ENCODE data around the gene SH3RF3. TPM values are rescaled to one million over a fixed set of nuclear protein-coding genes. Genes with fewer than 3 reads are reported as not detected.

SH3RF3 gene
- total and polyA plus RNA-seq, 10 of the 15 experiments (the other 5 are each of a cell fraction or from before 2014, with no cell fraction given), result 0.08 to 8.8 (median 2.3) TPM

GRCh38 chr2:109402180-109402579 is 273.2 kb downstream of the SH3RF3 start:
- POLR2A ChIA-PET, result no interaction called here
- no peak for ATAC-seq
- H2AFZ ChIP-seq (ENCODE audit: control insufficient read depth, low read depth, low read length), result no peak overlapping the region

More at GRCh38 chr2:109402180-109402579, 273.2 kb downstream of the SH3RF3 start:
- Histone ChIP-seq H4K20me1 (ENCODE audit: control insufficient read depth, insufficient read depth) (no peaks in the 10 kb centered on the region), H3K4me1 (ENCODE audit: control insufficient read depth, insufficient read depth, low read length) (no peaks in the 10 kb centered on the region; the same call in none of the 2 replicates), H3K4me2 (ENCODE audit: control insufficient read depth, insufficient read depth) (no peak overlapping the region), H3K79me2 (ENCODE audit: control insufficient read depth, insufficient read depth, low read length) (no peaks in the 10 kb centered on the region), H3K9ac (ENCODE audit: control insufficient read depth, insufficient read depth, low read length) (no peak overlapping the region), H3K36me3 (ENCODE audit: control insufficient read depth in 2 of 2, insufficient read depth in 2 of 2, low read length in 1 of 2) (no peaks in the 10 kb centered on the region), H3K27ac (ENCODE audit: control insufficient read depth, insufficient read depth) (no peak overlapping the region), H3K27me3 (replicated peaks in 1 of 2; ENCODE audit: control insufficient read depth in 2 of 2, insufficient read depth in 2 of 2, low read length in 1 of 2) (no peaks in the 10 kb centered on the region), H3K9me3 (replicated peaks; ENCODE audit: control insufficient read depth, insufficient read depth, low read length) (no peaks in the 10 kb centered on the region), H3K4me3 (no peak overlapping the region)
- ChIA-PET RAD21 (ENCODE audit: unreplicated experiment) (no interaction called here), CTCF (no interaction called here), SMC1A (ENCODE audit: uncharacterized antibody, unreplicated experiment) (no interaction called here)
- DNase-seq (ENCODE audit: low read depth, low spot score) (no peak), FAIRE-seq (no peak)
- BruUV-seq (replicated peaks), result no TSS peak
- intact Hi-C loops (cut with micrococcal nuclease; ENCODE audit: unreplicated experiment) (no loop called here), in situ Hi-C loops (cut with MboI) (loop anchor here (5.0 kb wide), 1 partner anchor 50 kb away; no protein-coding TSS in a partner anchor)
- TF ChIP-seq USF1 (IDR thresholded peaks at IDR 0.05; ENCODE audit: borderline replicate concordance, extremely low read length, insufficient read depth, low read depth, low read length) (no peak), ASH2L (IDR thresholded peaks at IDR 0.05; ENCODE audit: borderline replicate concordance, low read depth) (no peak), ZNF207 (IDR thresholded peaks at IDR 0.05; ENCODE audit: borderline replicate concordance) (no peak), TCF12 (IDR thresholded peaks at IDR 0.05; ENCODE audit: low read depth, low read length) (no peak), ZNF622 (IDR thresholded peaks at IDR 0.05) (no peak), SIX5 (IDR thresholded peaks at IDR 0.05; ENCODE audit: low read depth, low read length, severe bottlenecking) (no peak), NFIC (IDR thresholded peaks at IDR 0.05; ENCODE audit: low read depth, low read length) (no peak), YBX1 (IDR thresholded peaks at IDR 0.05) (no peak), CHD2 (IDR thresholded peaks at IDR 0.05; ENCODE audit: borderline replicate concordance, low read depth, low read length) (no peak), NKRF (conservative IDR thresholded peaks at IDR 0.05) (no peak), MTA2 (IDR thresholded peaks at IDR 0.05; ENCODE audit: low read depth) (no peak), SUZ12 (IDR thresholded peaks at IDR 0.05; ENCODE audit: unreplicated experiment) (no peak)
- 28% methylated on average over 8 of the region's 8 CpGs for WGBS (ENCODE audit: insufficient coverage, insufficient replicate concordance, low lambda C conversion rate, missing lambda C conversion rate)

Data from GM12878 (cell line).